WERI-Rb-1 (cell line): Measurements from ENCODE around the gene EML1.

Experiments used
- DNase-seq: peaks from one replicate; pipeline ENCODE4 v3.0.0-alpha.2; 2020
- H3K27ac ChIP-seq: fragments of 250-450 bp; sonication (Bioruptor Pico); 2 replicates; pipeline ENCODE4 v1.5.1; 2020; ENCODE audit warnings: mild to moderate bottlenecking, moderate library complexity
- H3K27me3 ChIP-seq: fragments of 250-450 bp; sonication (Bioruptor Pico); 2 replicates; pipeline ENCODE4 v1.5.1; 2021; ENCODE audit warnings: mild to moderate bottlenecking, low read depth, moderate library complexity; ENCODE audit not compliant: insufficient read depth, severe bottlenecking
- H3K36me3 ChIP-seq: fragments of 250-450 bp; sonication (Bioruptor Pico); 2 replicates; pipeline ENCODE4 v1.5.1; 2020; ENCODE audit warnings: mild to moderate bottlenecking, moderate library complexity
- H3K4me3 ChIP-seq: 2 replicates; pipeline ENCODE4 v1.5.1; 2011; ENCODE audit warnings: low read depth, mild to moderate bottlenecking, control low read depth, low read length
- H3K9me3 ChIP-seq: fragments of 250-450 bp; sonication (Bioruptor Pico); 2 replicates; pipeline ENCODE4 v1.5.1; 2021; ENCODE audit warnings: mild to moderate bottlenecking, moderate library complexity; ENCODE audit not compliant: severe bottlenecking
- TF ChIP-seq, protein P1 (sequence below): IDR thresholded peaks from 2 replicates; pipeline ENCODE4 v1.5.1; 2011; ENCODE audit warnings: low read depth, mild to moderate bottlenecking, control low read depth, inconsistent platforms, low read length

EML1 gene

DNA sequence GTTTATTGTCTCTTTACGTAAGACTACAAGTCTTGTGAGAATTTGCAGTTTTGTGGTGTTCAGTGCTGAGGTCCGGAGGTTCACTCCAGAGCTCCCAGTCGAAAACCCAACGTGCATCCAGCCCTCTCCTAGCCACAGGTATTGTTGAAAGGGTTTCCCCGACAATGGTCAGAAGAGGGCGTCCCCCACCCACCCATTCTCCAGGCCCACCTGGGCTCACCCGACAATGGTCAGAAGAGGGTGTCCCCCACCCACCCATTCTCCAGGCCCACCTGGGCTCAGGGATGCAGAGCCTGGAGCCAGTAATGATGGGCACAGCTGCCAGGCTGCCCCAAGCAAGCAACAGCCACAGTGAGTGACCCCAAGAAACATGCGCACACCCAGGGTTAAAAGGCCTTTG is 145.2 kb downstream of the EML1 start:
- TF ChIP-seq, protein P1, sequence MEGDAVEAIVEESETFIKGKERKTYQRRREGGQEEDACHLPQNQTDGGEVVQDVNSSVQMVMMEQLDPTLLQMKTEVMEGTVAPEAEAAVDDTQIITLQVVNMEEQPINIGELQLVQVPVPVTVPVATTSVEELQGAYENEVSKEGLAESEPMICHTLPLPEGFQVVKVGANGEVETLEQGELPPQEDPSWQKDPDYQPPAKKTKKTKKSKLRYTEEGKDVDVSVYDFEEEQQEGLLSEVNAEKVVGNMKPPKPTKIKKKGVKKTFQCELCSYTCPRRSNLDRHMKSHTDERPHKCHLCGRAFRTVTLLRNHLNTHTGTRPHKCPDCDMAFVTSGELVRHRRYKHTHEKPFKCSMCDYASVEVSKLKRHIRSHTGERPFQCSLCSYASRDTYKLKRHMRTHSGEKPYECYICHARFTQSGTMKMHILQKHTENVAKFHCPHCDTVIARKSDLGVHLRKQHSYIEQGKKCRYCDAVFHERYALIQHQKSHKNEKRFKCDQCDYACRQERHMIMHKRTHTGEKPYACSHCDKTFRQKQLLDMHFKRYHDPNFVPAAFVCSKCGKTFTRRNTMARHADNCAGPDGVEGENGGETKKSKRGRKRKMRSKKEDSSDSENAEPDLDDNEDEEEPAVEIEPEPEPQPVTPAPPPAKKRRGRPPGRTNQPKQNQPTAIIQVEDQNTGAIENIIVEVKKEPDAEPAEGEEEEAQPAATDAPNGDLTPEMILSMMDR = no peak
- no peak overlapping the region for H3K27ac ChIP-seq
- H3K4me3 ChIP-seq = no peak overlapping the region
- H3K36me3 ChIP-seq = peaks cover 56% of the 10 kb centered on the region
- H3K9me3 ChIP-seq = no peaks in the 10 kb centered on the region
- no peaks in the 10 kb centered on the region for H3K27me3 ChIP-seq
- no peak for DNase-seq

DNA sequence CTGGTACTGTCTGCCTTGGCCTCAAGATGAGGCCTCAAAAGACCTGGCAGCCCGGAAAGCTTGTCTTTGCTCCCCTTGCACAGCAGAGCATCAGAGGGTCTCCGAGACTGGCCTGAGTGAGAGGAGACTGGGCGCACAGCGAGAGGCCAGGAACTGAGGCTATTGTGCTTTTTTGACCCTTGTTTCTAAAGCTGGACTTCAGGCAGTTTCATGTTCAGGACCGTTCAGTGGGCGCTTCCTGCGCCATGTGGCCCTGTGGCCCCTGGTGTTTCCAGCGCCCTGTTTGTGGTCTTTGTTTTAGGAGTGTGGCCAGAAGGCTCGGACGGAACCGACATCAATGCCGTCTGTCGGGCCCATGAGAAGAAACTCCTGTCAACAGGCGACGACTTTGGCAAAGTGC is 145.7 kb downstream of the EML1 start:
- TF ChIP-seq, protein P1 = no peak
- Histone ChIP-seq H3K9me3 (no peaks in the 10 kb centered on the region), H3K27me3 (no peaks in the 10 kb centered on the region), H3K27ac (no peak overlapping the region), H3K36me3 (peaks cover 54% of the 10 kb centered on the region), H3K4me3 (no peak overlapping the region)
- no peak for DNase-seq

DNA sequence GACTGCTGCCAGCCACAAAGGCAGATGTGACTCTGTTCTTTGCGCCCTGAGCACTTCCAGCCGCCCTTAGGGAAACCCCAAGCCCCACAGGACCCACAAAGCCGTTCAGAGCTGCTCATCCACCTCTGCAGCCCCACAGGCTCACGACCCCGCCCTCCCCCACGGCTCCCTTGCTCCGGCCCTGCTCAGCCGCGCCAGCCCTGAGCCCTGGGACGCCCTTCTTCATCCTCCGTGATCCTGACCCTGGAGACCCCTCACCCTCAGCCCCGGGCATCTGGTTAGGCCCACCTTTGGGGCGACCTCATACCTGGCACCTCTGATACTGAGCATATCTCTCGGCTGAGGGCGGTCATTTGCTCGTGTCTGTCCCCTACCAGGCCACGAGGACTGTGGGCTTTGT is 146.2 kb downstream of the EML1 start:
- no peak overlapping the region for H3K27ac ChIP-seq
- peaks cover 54% of the 10 kb centered on the region for H3K36me3 ChIP-seq
- DNase-seq = no peak
- no peaks in the 10 kb centered on the region for H3K27me3 ChIP-seq
- no peaks in the 10 kb centered on the region for H3K9me3 ChIP-seq
- no peak overlapping the region for H3K4me3 ChIP-seq
- TF ChIP-seq, protein P1 = no peak

DNA sequence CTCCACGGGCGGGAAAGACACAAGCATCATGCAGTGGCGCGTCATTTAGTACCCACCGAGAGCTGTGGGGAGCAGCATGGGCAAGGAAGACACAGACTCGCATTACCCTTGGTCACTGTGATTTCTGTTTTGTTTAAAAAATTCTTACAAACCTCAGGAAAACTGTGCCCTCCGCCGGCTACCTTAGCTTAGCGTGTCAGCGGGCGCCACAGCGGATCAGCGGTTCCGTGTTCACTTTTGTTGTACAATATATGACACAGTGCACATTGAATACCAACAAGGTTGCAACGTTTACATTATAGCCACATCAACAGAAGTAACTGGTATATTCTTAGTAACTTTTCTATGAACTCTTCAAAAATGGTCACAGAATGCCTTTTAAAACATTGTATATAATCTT is 146.9 kb downstream of the EML1 start:
- Histone ChIP-seq H3K4me3 (no peak overlapping the region), H3K27me3 (no peaks in the 10 kb centered on the region), H3K9me3 (no peaks in the 10 kb centered on the region), H3K36me3 (peaks cover 54% of the 10 kb centered on the region), H3K27ac (no peak overlapping the region)
- DNase-seq = no peak
- TF ChIP-seq, protein P1 = no peak

DNA sequence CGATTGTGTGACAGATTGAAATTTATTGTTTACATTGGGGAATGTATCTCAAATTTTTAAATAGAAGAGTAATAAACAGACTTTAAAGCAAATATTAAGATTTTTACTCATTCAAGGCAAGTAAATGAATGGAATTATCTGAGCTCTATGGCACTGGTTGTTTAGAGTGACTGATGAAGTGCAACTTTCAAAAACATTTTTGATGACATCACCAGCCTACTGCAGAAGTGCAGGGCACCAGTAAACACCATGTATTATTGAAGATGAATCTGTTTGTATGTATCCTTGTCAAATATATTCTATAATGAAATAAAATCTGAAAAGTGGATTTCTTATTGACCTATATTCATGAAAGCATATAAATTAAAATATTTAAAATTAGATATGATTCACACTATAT is 148.0 kb downstream of the EML1 start:
- H3K36me3 ChIP-seq = peaks cover 50% of the 10 kb centered on the region
- no peak overlapping the region for H3K27ac ChIP-seq
- no peaks in the 10 kb centered on the region for H3K27me3 ChIP-seq
- DNase-seq = no peak
- H3K4me3 ChIP-seq = no peak overlapping the region
- H3K9me3 ChIP-seq = no peaks in the 10 kb centered on the region
- TF ChIP-seq, protein P1 = no peak

DNA sequence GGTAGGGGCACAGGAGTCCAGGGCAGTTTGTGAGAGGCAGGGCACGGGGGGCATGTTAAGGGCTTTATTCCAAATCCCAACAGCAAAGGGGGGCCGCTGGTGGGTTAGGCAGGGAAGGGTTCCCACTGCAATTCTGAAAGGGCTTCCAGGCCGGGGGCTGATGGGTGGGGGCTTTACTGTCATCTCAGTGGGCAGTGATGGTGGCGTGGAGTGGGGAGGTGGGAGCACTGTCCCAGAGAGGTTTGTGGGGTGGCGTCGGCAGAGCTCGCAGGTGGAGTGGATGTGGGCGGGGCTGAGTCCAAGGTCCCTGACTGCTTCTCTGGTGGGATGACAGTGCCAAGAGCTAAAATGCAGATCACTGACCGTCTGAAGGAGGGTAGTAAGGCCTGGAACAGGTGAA is 150.4 kb downstream of the EML1 start:
- H3K4me3 ChIP-seq = no peak overlapping the region
- TF ChIP-seq, protein P1 = no peak
- H3K36me3 ChIP-seq = peaks cover 31% of the 10 kb centered on the region
- no peaks in the 10 kb centered on the region for H3K9me3 ChIP-seq
- no peak overlapping the region for H3K27ac ChIP-seq
- DNase-seq = no peak
- H3K27me3 ChIP-seq = no peaks in the 10 kb centered on the region
